K562 (cell line): Measurements from ENCODE around the gene ZMIZ1. TPM values are rescaled to one million over a fixed set of nuclear protein-coding genes. Genes with fewer than 3 reads are reported as not detected.

Experiments used
- BMI1 ChIP-seq: fragments of 150-350 bp; IDR thresholded peaks from 2 replicates; pipeline ENCODE4 v1.6.1; 2014; ENCODE audit warnings: low read length
- HOXB6 ChIP-seq: fragments of 250-450 bp; sonication (Bioruptor Pico); IDR thresholded peaks from 2 replicates; pipeline ENCODE4 v1.5.1; 2022; ENCODE audit warnings: mild to moderate bottlenecking, borderline replicate concordance
- KDM4B ChIP-seq, 2 experiments: fragments of 450-650 bp in 1 of 2; sonication (generic) in 1 of 2; IDR thresholded peaks; 2 replicates each; pipeline ENCODE4 v1.6.1; 2016 to 2017; ENCODE audit warnings: borderline replicate concordance in 2 of 2, antibody characterized with exemption in 1 of 2, low read depth in 1 of 2, mild to moderate bottlenecking in 1 of 2
- MED1 ChIP-seq: sonication (generic); formaldehyde crosslinking; IDR thresholded peaks from 2 replicates; pipeline ENCODE4 v1.8.1; 2023; ENCODE audit warnings: missing genetic modification reagents, borderline replicate concordance
- NR4A1 ChIP-seq, 2 experiments: fragments of 250-450 bp in 1 of 2; fragments of 450-650 bp in 1 of 2; sonication (Bioruptor Pico) in 1 of 2; IDR thresholded peaks; 2 replicates each; pipeline versions ENCODE4 v1.4.0 to v1.6.1; 2016 to 2020; ENCODE audit warnings: mild to moderate bottlenecking in 2 of 2, missing compliant biosample characterization in 1 of 2, missing genetic modification characterization in 1 of 2, moderate library complexity in 1 of 2
- NUFIP1 ChIP-seq: fragments of 450-650 bp; IDR thresholded peaks from 2 replicates; pipeline ENCODE4 v1.6.1; 2018; ENCODE audit not compliant: partially characterized antibody
- PHB ChIP-seq: fragments of 250-450 bp; sonication (Bioruptor Pico); IDR thresholded peaks from 2 replicates; pipeline ENCODE4 v1.5.0; 2021
- SMAD1 ChIP-seq: fragments of 150-350 bp; IDR thresholded peaks from 2 replicates; pipeline ENCODE4 v1.6.1; 2014; ENCODE audit warnings: low read length, low read depth; ENCODE audit not compliant: partially characterized antibody
- YY1 ChIP-seq, 3 experiments: IDR thresholded peaks; 2 replicates each; pipeline ENCODE4 v1.6.1; 2011; ENCODE audit warnings: low read length in 2 of 3, mild to moderate bottlenecking in 2 of 3, moderate library complexity in 2 of 3, borderline replicate concordance in 1 of 3, control low read depth in 1 of 3, low read depth in 1 of 3; ENCODE audit not compliant: insufficient read depth in 3 of 3, insufficient replicate concordance in 2 of 3, control insufficient read depth in 1 of 3, insufficient read length in 1 of 3; ENCODE audit errors: extremely low read depth in 1 of 3
- ZKSCAN8 ChIP-seq: fragments of 200-800 bp; sonication (Bioruptor generic); IDR thresholded peaks from 2 replicates; pipeline ENCODE4 v1.6.1; 2016; ENCODE audit warnings: missing genetic modification characterization, missing compliant biosample characterization
- ZNF561 ChIP-seq: fragments of 450-650 bp; formaldehyde crosslinking; conservative IDR thresholded peaks from 2 replicates; pipeline ENCODE4 v1.4.0; 2020; ENCODE audit warnings: mild to moderate bottlenecking, moderate library complexity
- polyA plus RNA-seq, 8 experiments: library from polyadenylated mRNA; depleted of rRNA in 4 of 8; stranded (reverse) in 5 of 8; unstranded in 3 of 8; fragments of >200 nt; fragmentation: Nextera tagmentation in 2 of 8; fragmentation: Illumina TruSeq in 1 of 8; extraction: Ambion mirVana in 2 of 8; extraction: Trizol in 1 of 8; gene quantifications; 2 replicates each; pipeline versions ENCODE4 v1.2.1 to v1.2.3, GENCODE V29; 2011 to 2014; ENCODE audit warnings: inconsistent platforms in 1 of 8, missing spikeins in 1 of 8
- total RNA-seq, 7 experiments: library from RNA; depleted of rRNA in 6 of 7; stranded (reverse); fragments of >200 nt in 6 of 7; fragmentation: Illumina TruSeq in 2 of 7; extraction: Trizol in 2 of 7; gene quantifications; 2 replicates each; pipeline versions ENCODE4 v1.2.1 to v1.2.3, GENCODE V29; 2011 to 2021; ENCODE audit warnings: low replicate concordance in 1 of 7
- TF ChIP-seq, protein P1 (sequence below), 2 experiments: fragments of 450-650 bp in 1 of 2; IDR thresholded peaks; 2 replicates each; pipeline ENCODE4 v1.6.1; 2011 to 2017; ENCODE audit warnings: low read depth in 2 of 2, antibody characterized with exemption in 1 of 2, borderline replicate concordance in 1 of 2, low read length in 1 of 2, mild to moderate bottlenecking in 1 of 2, mixed read lengths in 1 of 2; ENCODE audit not compliant: control insufficient read depth in 1 of 2
- TF ChIP-seq, protein P2 (sequence below): sonication (generic); formaldehyde crosslinking; IDR thresholded peaks from 2 replicates; pipeline ENCODE4 v1.9.0; 2022; ENCODE audit warnings: mild to moderate bottlenecking, missing genetic modification reagents
- TF ChIP-seq, protein P3 (sequence below): sonication (generic); formaldehyde crosslinking; IDR thresholded peaks from 2 replicates; pipeline ENCODE4 v1.8.0; 2022; ENCODE audit warnings: mild to moderate bottlenecking, missing genetic modification reagents
- TF ChIP-seq, protein P4 (sequence below): fragments of 450-650 bp; conservative IDR thresholded peaks from 2 replicates; pipeline ENCODE4 v1.6.1; 2016; ENCODE audit warnings: missing genetic modification characterization, low read depth, mild to moderate bottlenecking, missing compliant biosample characterization, moderate library complexity

ZMIZ1 gene
- total and polyA plus RNA-seq, 9 of the 15 experiments (the other 6 are each of a cell fraction or from before 2014, with no cell fraction given): 1.0 to 37.3 (median 4.3) TPM

DNA sequence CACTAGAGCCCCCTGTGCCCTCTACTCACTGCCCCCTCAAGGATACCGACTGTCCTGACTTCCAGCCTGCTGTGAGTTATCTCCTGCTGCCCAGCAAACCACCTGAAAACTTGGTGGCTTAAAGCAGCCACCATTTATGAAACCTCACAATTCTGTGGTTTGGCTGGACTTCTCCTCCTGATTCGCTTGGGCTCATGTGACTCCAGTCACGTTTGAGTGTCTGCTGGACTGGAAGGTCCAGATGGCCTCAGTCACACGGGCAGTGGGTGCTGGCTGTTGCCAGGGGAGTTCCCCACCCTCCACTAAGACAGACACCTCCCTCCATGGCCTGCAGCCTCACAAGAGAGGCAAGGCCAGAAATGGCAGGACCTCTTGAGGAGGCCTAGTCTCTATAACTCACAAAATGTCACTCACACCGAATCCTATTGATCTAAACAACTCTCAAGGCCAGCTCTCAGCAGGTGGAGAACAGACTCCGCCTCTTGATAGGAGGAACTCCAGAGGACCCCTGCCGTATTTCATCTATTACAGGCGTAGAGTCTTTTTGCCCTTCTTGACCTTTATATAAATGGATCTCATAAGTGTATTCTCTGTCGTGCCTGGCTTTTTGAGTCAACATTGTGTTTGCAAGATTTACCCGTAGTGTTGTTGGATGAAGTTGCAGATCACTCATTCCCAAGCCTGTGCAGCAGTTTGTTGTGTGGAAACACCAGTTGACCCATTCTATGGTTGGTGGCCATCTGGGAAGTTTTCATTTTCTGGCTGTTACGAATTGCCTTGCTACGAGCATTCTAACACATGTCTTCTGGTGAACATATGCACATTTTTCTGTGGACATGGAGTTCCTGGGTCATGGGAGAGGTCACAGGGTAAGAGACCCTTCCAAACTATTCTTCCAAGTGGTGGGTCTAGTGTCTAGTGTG, 48.3 kb downstream of the ZMIZ1 start (continued):
- TF ChIP-seq, protein P1, sequence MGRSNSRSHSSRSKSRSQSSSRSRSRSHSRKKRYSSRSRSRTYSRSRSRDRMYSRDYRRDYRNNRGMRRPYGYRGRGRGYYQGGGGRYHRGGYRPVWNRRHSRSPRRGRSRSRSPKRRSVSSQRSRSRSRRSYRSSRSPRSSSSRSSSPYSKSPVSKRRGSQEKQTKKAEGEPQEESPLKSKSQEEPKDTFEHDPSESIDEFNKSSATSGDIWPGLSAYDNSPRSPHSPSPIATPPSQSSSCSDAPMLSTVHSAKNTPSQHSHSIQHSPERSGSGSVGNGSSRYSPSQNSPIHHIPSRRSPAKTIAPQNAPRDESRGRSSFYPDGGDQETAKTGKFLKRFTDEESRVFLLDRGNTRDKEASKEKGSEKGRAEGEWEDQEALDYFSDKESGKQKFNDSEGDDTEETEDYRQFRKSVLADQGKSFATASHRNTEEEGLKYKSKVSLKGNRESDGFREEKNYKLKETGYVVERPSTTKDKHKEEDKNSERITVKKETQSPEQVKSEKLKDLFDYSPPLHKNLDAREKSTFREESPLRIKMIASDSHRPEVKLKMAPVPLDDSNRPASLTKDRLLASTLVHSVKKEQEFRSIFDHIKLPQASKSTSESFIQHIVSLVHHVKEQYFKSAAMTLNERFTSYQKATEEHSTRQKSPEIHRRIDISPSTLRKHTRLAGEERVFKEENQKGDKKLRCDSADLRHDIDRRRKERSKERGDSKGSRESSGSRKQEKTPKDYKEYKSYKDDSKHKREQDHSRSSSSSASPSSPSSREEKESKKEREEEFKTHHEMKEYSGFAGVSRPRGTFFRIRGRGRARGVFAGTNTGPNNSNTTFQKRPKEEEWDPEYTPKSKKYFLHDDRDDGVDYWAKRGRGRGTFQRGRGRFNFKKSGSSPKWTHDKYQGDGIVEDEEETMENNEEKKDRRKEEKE (IDR thresholded peaks at IDR 0.05; ENCODE audit: borderline replicate concordance in 1 of 2, control insufficient read depth in 1 of 2, low read depth in 2 of 2, low read length in 1 of 2): no peak
- TF ChIP-seq HOXB6 (CRISPR knock-in tag) (no peak), NR4A1 (CRISPR knock-in tag; IDR thresholded peaks at IDR 0.05) (no peak), NR4A1 (tag; IDR thresholded peaks at IDR 0.05) (no peak), ZNF561 (CRISPR knock-in tag) (no peak), SMAD1 (no peak), KDM4B (IDR thresholded peaks at IDR 0.05; ENCODE audit: borderline replicate concordance in 2 of 2, low read depth in 1 of 2) (no peak), NUFIP1 (no peak), PHB (CRISPR knock-in tag) (no peak), MED1 (CRISPR knock-in tag) (no peak), BMI1 (no peak), ZKSCAN8 (CRISPR knock-in tag) (no peak), YY1 (IDR thresholded peaks at IDR 0.05; ENCODE audit: borderline replicate concordance in 1 of 3, control insufficient read depth in 1 of 3, extremely low read depth in 1 of 3, insufficient read depth in 3 of 3, insufficient read length in 1 of 3, insufficient replicate concordance in 2 of 3, low read depth in 1 of 3, low read length in 2 of 3) (peak in 1 of 3 experiments; percentile 5)
- TF ChIP-seq, protein P2, sequence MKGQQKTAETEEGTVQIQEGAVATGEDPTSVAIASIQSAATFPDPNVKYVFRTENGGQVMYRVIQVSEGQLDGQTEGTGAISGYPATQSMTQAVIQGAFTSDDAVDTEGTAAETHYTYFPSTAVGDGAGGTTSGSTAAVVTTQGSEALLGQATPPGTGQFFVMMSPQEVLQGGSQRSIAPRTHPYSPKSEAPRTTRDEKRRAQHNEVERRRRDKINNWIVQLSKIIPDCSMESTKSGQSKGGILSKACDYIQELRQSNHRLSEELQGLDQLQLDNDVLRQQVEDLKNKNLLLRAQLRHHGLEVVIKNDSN (CRISPR knock-in tag): peak; percentile 17; the same call in 1 of the 2 replicates
- TF ChIP-seq, protein P3, sequence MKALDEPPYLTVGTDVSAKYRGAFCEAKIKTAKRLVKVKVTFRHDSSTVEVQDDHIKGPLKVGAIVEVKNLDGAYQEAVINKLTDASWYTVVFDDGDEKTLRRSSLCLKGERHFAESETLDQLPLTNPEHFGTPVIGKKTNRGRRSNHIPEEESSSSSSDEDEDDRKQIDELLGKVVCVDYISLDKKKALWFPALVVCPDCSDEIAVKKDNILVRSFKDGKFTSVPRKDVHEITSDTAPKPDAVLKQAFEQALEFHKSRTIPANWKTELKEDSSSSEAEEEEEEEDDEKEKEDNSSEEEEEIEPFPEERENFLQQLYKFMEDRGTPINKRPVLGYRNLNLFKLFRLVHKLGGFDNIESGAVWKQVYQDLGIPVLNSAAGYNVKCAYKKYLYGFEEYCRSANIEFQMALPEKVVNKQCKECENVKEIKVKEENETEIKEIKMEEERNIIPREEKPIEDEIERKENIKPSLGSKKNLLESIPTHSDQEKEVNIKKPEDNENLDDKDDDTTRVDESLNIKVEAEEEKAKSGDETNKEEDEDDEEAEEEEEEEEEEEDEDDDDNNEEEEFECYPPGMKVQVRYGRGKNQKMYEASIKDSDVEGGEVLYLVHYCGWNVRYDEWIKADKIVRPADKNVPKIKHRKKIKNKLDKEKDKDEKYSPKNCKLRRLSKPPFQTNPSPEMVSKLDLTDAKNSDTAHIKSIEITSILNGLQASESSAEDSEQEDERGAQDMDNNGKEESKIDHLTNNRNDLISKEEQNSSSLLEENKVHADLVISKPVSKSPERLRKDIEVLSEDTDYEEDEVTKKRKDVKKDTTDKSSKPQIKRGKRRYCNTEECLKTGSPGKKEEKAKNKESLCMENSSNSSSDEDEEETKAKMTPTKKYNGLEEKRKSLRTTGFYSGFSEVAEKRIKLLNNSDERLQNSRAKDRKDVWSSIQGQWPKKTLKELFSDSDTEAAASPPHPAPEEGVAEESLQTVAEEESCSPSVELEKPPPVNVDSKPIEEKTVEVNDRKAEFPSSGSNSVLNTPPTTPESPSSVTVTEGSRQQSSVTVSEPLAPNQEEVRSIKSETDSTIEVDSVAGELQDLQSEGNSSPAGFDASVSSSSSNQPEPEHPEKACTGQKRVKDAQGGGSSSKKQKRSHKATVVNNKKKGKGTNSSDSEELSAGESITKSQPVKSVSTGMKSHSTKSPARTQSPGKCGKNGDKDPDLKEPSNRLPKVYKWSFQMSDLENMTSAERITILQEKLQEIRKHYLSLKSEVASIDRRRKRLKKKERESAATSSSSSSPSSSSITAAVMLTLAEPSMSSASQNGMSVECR (CRISPR knock-in tag): no peak
- TF ChIP-seq, protein P4, sequence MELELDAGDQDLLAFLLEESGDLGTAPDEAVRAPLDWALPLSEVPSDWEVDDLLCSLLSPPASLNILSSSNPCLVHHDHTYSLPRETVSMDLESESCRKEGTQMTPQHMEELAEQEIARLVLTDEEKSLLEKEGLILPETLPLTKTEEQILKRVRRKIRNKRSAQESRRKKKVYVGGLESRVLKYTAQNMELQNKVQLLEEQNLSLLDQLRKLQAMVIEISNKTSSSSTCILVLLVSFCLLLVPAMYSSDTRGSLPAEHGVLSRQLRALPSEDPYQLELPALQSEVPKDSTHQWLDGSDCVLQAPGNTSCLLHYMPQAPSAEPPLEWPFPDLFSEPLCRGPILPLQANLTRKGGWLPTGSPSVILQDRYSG (tag): no peak
